Activated CD4-positive, alpha-beta T cell treated with anti-CD3 and anti-CD28 coated beads, Interleukin-2, amount 50 U/mL, for 1 hour (primary cell): ENCODE data around the gene NKX1-2.

Source experiments
- DNase-seq: peaks from one replicate; pipeline ENCODE4 v3.0.0-alpha.2; 2020

The NKX1-2 gene

DNA sequence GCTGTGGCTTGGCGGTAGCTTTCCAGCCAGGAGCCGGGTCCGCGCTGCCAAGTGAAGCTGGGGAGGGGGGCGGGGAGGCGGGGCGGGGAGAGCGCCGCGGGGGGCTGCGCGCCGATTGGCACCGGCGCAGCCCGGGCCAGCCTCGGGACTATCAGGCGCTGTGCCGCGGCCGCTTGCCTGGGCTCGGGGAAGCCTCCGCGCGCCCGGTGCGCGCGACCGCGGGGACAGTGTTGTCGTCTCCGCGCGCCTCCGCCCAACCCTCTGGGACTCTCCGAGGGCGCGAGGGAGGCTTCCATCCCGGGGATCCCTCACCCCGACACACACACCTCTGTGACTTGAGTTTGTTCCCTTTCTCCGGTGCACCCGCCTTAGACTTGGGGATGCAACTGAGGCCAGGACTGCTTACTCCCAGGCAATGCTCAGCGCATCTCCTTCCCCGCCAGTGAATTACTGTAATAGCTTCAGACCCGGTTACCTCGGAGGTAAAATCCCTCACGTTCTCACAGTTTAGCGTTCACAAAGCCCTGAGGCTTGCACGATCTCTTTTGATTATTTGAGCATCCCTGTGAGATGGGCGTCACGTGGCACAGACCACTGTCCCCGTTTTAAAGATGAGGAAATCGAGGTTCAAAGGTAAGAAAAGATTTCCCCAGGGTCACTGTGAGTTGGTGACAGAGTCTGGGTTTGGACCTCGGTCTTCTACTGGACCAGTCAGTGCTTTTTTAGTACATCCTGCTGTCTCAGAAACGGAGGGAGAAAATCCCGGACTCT is at the start of gene NKX1-2:
Gene NKX1-2 (minus strand): TSS at position 24 of the 771 bp plus-strand sequence. CDS start 92 bp downstream, outside the sequence.
- no peak for DNase-seq

DNA sequence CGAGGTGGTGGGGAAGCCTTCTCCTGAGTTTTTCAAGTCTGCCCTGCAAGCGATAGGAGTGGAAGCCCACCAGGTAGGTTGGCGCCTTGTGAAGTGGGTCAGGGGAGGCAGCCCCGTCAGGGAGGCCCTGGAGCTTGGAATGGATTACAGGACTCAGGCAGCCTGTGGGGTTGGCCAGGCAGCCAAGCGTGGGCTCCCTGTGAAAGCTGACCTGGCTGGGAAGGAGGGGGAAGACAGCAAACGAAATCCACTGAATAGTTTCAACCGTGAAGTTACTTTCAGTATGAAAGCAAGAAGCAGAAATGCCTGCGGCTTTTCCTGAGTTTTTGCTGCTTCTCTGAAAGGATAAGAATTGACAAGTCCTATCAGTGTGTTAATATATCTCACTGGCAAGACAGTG is 48.2 kb upstream of the NKX1-2 start:
- DNase-seq = no peak

DNA sequence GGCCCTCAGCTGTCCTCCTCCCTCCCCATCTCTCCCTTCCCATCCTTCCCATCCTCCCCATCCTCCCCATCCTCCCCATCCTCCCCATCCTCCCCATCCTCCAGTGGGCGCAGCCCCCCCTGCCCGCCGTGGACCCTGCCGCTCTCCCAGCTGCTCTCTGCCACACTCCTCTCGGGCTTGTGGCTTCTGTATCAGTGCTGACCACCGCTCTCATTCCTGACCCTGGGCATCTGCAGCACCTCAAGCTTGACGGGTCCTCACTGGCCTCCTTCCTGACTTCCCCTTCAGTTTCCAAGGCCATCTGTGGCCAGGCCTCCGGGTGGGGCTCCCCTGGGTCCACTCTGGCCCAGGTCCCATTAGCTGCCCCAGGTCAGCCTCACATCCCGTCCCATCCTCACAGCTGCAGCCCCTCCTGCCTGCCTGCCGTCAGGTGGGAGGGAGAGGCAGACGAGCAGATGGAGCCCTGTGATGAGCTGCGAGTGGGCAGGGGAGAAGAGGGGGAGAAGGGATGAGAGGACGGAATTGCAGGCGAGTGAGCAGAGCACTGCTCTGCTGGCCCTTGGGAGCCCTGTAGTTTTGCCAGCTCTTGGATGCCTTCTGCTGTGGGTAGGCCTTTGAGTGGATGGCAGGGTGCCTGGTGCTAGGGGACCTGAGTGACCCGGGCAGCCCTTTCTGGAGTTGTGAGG is 47.5 kb upstream of the NKX1-2 start:
- DNase-seq = no peak

DNA sequence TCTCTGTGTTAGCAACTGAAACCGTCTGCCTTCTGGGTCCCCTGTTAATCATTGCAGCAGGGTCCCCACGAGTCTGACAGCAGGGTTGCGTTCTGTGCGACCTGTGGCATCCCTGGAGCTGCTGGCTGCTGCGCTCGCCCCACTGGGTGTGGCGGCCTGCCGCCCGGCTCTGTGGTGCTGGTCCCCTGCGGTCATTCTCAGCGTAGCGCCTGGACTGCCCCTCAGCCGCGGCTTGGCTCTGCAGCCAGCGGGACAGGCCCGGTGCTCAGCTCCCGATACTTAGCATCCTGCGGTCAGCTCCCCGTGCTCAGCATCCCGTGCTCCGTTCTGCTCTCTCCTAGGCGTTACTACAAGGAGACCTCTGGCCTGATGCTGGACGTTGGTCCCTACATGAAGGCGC is 46.8 kb upstream of the NKX1-2 start:
- DNase-seq = no peak

DNA sequence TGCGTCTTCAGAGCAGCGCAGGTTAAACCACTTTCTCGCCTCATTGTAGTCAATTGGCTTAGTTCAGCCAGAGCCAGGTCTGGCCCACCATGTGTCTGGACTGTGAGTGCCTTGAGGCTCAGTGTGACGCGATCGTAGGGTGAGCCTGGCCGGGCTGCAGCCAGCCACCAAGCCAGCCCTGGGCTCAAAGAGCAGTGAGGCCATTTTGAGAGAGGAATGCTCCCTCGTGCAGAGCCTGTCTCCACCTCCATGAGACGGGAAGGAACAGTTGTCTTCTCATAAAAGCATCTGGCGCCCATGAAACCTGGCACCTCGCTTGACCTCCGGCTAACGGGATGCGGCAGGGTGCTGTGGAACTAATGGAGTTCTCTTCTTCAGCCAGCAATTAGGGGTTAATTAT is 46.3 kb upstream of the NKX1-2 start:
- no peak for DNase-seq

DNA sequence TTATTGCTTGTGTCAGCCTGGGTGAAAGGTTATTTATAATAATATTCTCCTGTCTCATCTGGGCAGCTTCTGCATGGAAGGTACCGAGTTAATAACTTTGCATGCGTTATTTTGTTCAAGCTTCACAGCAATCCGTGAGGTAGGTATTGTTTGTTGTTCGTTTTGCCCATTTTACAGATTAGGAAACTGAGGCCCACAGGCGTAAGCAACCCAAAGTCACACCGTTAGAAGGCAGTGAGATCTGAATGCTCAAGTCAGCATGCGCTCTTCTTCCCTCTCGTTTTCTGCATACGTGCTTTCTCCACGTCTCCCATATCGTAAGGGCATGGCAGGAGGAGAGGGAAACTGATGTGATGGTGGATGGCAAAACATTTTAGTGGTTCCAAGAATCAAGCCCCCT is 45.9 kb upstream of the NKX1-2 start:
- DNase-seq = no peak

DNA sequence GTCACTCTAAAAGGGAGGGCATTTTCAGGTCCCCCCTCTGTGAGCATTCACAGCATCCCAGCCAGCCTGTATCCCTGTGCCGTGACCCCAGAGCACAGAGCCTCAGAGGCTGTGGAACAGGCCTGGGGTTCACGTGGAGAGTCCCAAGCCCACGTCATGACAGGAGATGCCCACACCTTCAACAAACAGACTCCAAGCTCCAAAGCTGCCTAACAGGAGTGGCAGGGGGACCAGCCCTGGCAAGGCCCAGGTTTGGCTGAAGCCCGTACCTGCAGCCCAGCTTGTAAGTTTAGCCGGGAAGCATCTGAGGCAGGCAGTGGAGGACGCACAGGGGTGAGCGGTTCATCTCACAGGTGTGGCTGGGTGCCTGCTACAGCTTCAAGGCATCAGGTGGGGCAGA is 45.3 kb upstream of the NKX1-2 start:
- no peak for DNase-seq

DNA sequence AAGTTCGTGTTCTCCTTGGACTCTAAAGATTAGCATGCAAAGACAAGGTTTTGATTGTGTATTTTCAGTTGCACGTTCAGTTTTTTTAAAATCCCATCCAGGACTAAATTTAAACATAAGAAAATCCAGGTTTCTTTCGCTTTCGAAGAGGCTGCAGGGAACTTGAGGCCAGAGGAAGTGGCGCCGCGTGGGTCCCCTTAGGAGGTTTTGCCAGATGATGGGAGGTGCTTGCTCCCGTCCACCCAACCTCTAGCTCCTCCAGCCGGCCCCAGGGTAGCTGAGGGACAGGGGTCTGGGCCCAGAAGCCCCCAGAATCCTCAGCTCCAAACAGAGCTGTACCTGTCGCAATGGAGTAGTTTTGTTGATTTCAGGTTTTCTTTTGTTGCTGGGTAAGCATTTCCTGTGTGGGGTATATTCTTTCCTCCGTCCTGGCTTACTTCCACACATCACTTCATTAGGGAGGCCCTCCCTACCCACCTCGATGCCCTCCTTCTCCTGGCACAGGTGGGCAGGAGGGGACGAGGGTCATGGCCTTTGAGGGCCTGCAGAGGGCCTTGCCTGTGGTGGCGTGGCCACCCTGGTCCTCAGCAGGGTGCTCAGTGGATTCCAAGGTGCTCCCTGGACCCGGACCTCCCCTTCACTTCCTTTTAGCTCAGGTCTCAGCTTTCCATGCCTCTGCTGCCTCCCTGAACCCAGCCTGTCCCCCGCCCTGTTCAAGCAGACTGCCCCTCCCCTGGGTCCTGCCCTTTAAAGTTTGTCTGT is 44.4 kb upstream of the NKX1-2 start:
- DNase-seq = no peak

DNA sequence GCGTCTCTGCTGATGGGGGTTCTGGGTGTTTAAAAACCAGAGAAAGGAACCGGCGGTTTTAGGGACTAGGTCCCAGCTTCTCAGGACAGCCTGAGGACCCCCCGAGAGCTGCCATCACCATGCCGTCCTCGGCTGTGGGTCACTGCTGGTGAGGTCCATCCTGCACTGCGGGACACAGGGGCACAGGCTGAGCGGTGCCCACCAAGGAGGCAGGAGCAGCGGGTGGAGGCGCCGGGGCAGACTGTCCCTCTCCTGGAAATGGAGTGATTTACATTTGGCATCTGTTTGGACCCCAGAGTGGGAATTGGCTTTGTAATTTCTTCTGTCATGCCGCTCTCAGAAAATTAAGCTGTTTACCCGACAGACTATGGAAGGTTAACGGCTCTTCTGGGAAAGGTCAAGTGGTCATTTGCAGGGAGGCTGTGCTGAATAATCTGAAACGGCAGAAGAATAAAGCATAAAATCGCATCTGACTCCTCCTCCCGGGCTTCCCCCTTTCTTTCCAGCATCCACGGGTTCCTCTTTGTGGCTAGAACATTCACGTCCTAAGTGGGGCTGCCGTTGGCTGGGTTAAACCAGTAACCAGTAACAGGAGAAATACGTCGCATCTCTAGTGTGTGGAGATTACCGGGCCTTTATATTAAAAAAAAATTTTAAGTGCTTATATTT is 43.5 kb upstream of the NKX1-2 start:
- no peak for DNase-seq

DNA sequence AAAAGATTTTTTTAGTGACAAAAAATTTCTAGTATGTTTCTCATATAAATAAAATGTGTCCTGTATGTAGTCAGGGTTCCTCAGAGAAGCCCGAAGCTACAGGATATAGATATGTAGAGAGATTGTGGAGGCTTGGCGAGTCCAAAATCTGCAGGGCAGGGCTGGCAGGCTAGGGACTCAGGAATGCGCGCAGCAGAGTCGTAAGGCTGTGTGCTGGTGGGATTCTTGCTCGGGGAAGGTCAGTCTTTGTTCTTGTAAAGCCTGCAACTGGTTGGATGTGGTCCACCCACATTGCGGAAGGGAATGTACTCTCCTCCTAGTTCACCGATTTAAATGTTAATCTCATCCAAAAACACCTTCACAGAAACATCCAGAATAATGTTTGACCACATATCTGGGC is 42.4 kb upstream of the NKX1-2 start:
- no peak for DNase-seq

DNA sequence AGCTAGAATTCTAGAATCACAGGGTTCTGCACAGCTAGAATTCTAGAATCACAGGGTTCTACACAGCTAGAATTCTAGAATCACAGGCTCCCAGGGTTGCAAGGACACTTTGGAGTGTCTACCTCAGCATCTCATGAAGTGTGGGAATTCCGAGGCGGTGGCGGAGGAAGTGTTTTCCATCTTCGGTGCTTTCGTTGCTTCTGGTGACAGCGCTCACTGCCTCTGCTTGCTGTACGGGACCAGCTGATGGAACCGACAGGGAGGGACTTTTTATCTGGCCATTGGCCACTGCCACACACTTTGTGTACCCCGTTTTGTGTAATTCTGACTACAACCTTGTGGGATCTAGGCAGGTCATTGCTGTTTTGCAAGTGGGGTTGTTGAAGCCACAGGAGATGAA is 41.3 kb upstream of the NKX1-2 start:
- DNase-seq = no peak

DNA sequence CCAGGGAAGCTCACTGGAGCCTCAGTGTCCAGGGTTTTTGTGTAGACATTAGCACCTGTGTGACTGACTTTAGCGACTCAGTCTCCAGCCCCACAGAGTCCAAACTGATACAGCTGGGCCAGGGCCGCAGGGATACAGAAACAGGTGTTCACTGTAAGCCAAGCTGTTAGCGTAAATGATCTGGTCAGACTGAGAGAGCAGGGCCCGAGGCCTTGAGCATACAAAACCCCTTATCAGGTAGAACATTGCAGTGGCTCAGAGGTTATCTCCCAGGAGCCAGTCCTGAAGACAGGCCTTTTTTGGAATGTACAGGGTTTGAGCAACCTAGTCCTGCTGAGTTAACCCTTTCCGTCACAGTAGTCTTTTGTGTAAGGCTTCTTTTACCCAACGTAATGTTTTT is 36.8 kb upstream of the NKX1-2 start:
- no peak for DNase-seq

DNA sequence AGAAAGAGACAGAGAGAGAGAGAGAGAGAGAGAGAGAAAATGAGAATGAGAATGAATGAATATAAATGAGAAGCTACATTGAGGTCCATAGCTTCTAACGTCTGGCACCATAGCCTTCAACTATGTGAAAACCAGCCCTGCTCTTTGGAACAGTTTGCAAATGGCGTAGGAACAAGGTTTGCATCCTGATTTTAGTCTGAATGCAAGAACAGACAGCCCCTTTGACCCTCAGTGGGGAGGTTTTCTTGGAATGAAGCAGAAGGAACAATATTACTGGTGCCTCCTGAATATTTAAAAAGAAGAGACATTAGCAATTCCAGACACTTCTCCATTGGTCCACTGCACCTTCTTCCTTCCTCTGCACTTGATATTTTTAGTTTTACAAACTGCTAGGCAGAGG is 34.8 kb upstream of the NKX1-2 start:
- no peak for DNase-seq

DNA sequence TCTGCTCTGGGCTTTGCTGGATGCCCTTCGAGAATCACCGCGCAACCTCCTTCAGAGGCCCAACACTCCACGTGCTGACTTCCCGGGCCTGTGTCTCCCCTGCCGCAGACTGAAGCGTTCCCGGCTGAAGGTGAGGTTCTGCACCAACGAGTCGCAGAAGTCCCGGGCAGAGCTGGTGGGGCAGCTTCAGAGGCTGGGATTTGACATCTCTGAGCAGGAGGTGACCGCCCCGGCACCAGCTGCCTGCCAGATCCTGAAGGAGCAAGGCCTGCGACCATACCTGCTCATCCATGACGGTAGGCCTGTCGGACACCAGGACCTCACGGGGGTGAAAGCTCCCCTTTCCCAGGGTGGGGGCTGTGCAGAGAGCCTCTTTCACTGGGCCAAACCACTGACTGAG is 34.2 kb upstream of the NKX1-2 start:
- DNase-seq = no peak

DNA sequence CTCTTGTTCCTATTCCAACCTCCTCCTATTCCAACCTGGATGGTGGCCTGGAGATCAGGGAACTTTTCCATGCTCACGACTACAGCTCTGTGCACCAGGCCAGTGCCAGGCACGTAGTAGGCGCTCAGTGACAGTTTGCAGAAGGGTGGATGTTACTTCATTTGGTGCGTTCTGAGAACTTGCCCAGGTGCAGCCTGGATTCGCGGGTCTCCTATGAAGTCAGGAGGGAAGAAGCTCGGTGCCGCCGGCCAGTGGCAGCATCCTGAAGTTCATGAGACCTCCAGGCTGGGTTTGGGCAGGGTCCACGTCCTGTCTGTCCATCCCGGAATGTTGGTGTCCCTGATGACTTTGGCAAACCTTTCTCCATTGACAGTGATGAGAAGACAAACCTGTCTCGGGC is 33.0 kb upstream of the NKX1-2 start:
- DNase-seq = no peak

DNA sequence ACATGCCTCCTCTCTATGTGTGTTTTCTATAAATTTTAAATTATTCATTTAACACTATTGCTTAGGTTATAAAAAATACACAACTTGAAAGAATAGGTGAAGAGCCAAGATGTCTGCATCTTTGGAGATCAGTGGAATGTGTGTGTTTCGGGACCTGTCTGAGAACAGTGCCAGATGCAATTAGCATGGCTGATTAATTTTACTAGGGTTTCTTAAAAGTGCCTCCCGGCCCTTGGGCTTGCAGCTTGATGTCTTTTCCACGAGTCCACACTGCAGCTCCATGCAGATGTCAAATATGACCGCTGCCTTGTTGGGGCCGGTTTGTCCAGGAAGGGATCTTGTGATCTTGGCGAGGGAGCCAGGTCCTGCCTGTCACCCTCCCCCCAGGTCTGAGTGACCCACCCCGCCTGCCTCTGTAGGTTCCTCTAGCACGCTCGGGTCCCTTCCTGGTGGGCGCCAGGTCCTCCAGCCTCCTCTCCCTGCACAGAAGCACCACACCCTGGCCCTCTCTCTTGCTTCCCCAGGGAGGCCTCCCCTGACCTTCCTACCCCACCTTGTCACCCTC is 32.5 kb upstream of the NKX1-2 start:
- DNase-seq = no peak

DNA sequence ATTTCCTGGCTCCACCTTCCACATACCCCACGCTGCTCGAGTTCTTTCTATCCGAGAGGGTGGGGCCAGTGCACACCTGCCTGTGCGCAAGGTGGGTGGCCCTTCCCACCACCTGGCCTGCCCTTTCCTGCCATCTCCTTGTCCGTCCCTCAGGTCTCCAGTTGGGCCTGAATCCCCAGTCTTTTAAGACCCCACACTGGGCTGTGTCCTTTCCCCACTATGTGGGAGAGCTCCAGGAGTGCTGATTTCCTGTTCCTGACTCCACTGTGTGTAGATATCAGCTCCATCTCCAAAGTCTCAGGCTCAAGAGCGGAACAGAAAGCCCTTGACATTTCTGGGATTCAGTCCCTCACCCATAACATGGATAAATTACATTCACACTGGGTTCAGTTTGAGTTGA is 31.9 kb upstream of the NKX1-2 start:
- no peak for DNase-seq

DNA sequence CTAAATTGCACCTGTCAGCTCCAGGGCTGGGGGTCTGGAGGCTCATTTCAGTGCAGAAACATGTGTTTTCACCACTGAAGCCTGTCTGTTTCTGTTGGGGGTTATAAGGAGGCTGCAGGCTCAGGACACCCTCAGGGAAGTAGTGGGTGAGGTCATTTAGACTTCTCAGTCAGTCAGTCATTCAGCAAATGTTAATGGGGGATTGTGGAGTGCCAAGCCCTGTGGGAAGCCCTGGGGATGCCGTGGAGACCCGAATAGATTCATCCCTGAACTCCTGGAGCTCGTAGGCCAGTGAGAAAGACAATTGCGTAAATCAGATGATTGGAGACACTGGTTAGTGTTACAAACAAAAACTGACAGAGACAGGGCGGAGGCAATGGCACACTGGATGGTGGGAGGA is 31.0 kb upstream of the NKX1-2 start:
- no peak for DNase-seq

DNA sequence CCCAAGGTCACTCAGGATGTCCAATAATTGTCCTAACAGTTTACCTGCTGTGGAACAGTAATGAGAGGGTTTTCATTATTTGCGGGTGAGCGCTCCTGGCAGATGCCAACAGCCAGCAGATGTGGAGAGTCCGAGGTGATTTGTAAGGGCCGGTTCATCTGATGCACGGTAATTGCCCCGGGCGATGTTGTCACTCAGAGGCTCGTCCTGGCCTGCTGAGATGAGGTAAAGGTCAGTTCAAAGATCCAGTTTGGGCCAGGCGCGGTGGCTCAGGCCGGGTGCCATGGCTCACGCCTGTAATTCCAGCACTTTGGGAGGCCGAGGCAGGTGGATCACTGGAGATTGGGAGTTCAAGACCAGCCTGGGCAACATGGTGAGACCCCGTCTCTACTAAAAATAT is 28.7 kb upstream of the NKX1-2 start:
- DNase-seq = no peak

DNA sequence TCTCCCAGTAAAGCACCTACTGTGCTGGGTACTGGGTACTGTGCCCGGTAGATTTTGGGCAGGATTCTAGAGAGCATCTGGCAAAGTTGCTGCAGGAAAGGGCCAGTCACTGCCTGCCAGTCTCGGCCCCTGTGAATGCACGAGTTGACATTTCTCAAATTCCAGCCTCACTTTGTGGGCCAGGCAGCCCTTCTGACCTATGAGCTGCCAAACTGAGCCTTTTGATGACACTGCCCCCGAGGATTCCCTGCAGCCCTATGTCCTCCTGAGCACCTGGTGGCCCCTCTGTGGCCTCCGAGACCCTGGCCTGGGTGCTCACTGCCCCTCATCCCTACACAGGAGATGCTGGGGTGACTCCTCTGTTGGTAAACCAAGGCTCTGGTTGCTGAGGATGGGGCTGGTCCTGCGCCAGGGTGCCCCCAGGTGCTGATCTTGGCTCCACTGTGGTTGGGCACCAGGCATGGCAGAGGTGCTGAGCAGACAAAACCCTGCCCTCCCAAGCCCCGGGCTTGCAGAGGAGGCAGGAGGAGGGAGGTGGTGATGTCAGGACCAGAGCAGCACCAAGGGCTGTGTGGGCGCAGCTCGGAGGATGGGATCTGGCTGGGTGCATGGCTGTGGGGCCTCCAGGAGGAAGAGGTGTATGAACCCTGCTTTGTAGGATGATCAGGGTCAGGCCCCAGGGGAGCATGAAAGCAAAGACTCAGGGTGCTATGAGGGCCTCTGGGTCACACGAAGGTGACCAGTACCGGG is 28.0 kb upstream of the NKX1-2 start:
- no peak for DNase-seq

DNA sequence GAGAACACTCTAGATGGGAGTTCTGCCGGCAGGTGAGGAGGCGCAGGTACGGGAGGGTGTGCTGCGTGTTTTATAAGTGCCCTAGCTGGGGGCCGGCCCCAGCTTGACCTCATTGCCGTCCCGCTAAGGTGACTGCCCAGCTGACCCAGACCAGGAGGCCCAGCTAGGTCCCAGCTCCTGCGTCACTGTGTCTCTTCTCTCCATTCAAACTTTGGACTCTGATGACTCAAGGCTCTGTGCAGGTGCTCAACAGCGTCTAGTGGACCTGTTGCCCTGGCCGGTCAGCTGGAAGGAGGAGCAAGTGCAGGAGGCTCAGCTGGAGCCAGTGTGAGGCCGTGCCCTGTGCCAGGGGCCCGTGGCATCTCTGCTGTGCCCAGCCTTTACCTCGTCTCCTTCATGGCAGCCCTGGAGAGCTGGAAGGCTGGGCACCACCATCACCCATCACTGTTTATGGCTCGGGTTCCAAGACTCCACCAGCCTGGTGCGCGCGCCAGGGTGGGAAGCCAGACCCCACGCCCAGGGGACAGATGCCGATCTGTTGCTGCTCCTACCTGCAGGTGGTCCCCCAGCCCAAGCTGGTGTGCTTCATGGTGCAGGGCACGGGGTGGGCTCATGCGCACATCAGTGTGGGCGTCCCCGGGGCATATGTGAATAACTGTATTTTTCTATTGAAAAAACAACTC is 26.3 kb upstream of the NKX1-2 start:
- no peak for DNase-seq
